ENCODE data around the gene ADAMTSL1.
"Not testable (repeated sequence)": the region's sequence is repeated elsewhere in the genome, so short reads cannot be mapped to it uniquely, and the experiment has no call there.

The ADAMTSL1 gene

GRCh38 chr9:18920141-18921084 lies 446.5 kb downstream of the ADAMTSL1 start:
- no peak for DNase-seq

GRCh38 chr9:18921366-18922075 lies 447.6 kb downstream of the ADAMTSL1 start:
- DNase-seq = no peak

- DNase-seq = no peak
Measured at GRCh38 chr9:18922161-18922885, 448.4 kb downstream of the ADAMTSL1 start.

GRCh38 chr9:18923167-18923566 lies 449.2 kb downstream of the ADAMTSL1 start:
- no peak for DNase-seq

GRCh38 chr9:18923671-18924430 lies 449.9 kb downstream of the ADAMTSL1 start:
- DNase-seq = no peak

GRCh38 chr9:18925880-18926279 lies 451.9 kb downstream of the ADAMTSL1 start:
- DNase-seq = no peak

GRCh38 chr9:18926513-18926912 lies 452.6 kb downstream of the ADAMTSL1 start:
- DNase-seq = no peak

GRCh38 chr9:18928711-18929110 lies 454.8 kb downstream of the ADAMTSL1 start:
- DNase-seq = no peak

GRCh38 chr9:18930611-18931010 lies 456.7 kb downstream of the ADAMTSL1 start:
- DNase-seq = not testable (repeated sequence)

GRCh38 chr9:18935541-18935940 lies 461.6 kb downstream of the ADAMTSL1 start:
- DNase-seq = no peak

- DNase-seq = no peak
Measured at GRCh38 chr9:18936094-18936871, 462.3 kb downstream of the ADAMTSL1 start.

- DNase-seq = no peak
Measured at GRCh38 chr9:18939943-18940342, 466.0 kb downstream of the ADAMTSL1 start.

- DNase-seq = no peak
Measured at GRCh38 chr9:18941060-18941740, 467.2 kb downstream of the ADAMTSL1 start.

- DNase-seq = no peak
Measured at GRCh38 chr9:18942801-18943200, 468.8 kb downstream of the ADAMTSL1 start.

GRCh38 chr9:18947892-18948339 lies 474.0 kb downstream of the ADAMTSL1 start:
- no peak for DNase-seq

GRCh38 chr9:18951936-18952335 lies 478.0 kb downstream of the ADAMTSL1 start:
- no peak for DNase-seq

- DNase-seq = no peak
Measured at GRCh38 chr9:18955626-18956025, 481.7 kb downstream of the ADAMTSL1 start.
